ENCODE results near the gene FXYD4. TPM values are rescaled to one million over a fixed set of nuclear protein-coding genes. Genes with fewer than 3 reads are reported as not detected.

FXYD4 gene
- total RNA-seq, 1 donor from 2014 or later: not detected

DNA sequence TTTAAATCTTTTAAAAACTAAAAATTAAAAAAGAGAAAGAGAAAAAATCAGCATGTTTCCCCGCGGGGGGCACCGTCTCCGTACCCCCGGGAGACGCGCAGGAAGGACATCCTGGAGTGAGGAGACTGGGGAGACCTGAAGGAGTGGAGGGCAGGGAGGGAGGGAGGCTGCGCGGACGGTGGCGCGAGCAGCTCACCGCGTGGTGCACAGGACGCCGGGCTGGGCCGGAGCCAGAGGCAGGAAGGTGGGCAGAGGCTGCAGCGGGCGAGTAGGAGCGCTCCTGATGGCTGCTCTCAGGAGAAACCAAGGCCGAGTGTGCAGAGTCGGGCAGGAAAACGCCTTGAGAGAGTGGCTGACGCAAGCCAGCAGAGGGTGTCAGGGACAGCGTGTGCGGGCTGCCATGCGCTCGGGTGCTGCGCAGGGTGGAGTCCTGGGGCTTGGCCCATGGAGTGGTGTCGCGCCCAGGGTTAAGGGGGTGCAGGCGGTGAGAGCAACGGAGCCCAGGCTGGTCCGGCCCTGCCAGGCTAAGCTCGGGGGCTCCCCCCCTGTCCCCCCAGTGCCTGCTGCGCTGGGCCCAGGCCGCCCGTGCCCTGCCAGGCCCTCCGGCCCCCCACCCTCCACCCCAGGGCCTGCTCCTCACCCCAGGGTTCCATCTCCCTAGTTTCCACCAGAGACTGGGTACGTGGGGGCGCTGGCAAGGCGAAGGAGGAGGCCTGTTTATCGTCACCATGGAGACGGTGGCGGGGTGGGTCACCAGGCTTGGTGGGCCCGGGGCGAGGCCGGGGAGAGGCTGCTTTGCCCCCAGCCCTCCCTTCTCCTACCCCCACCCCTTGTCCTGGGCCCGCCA, 28.9 kb upstream of the FXYD4 start:
- intact Hi-C loops (cut with DNase I): no loop called here
- ATAC-seq (no peak), DNase-seq (ENCODE audit: low spot score) (no peak)

- ATAC-seq (no peak), DNase-seq (ENCODE audit: low spot score) (no peak)
- intact Hi-C loops (cut with DNase I): no loop called here
These were observed 28.3 kb upstream of the FXYD4 start for GRCh38 chr10:43343126-43343525.

GRCh38 chr10:43344051-43344450, 27.4 kb upstream of the FXYD4 start:
- DNase-seq (ENCODE audit: low spot score): no peak
- intact Hi-C loops (cut with DNase I): no loop called here
- ATAC-seq: no peak

DNA sequence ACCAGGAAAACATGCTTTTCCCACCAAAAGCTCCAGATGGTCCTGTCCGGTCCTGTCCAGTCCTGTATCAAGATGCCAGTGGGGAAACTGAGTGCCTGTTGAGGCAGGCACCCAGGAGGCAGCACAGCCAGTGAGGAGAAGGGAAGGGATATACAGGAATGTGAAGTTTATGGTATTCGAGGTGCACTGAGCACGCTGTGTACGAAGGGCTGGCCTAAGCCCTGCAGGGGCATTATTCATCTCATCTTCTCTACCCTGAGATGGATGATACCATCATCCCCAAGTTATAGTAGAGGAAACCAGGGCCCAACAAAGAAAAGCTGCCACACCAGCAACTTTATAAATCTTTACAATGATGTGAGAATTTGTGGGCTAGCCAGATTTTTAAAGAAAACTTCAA, 23.4 kb upstream of the FXYD4 start:
- no peak for DNase-seq (ENCODE audit: low spot score)
- ATAC-seq: no peak
- intact Hi-C loops (cut with DNase I): loop anchor here (5.0 kb wide), 1 partner anchor 56 kb away; no protein-coding TSS in a partner anchor

- DNase-seq (ENCODE audit: low spot score) (peak; percentile 91), ATAC-seq (peak; percentile 97)
- intact Hi-C loops (cut with DNase I): loop anchor here (5.0 kb wide), 1 partner anchor 56 kb away; no protein-coding TSS in a partner anchor
These were observed 22.7 kb upstream of the FXYD4 start for GRCh38 chr10:43348511-43349312.

DNA sequence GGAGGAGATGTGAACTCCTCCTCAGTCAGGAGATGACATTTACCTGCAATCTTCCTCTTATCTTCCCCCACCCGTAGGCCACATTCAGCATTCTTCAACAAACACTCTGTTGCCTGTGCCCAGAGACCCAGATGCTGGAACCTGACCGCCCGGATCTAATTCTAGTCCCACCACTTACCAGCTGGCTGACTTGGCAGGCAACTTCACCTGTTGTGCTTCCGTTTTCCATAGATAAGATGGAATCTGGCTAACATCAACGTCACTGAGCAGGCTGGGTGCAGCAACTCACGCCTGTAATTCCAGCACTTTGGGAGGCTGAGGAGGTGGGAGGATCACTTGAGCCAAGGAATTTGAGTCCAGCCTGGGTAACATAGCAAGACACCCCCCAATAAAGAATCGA, 21.3 kb upstream of the FXYD4 start:
- ATAC-seq (no peak), DNase-seq (ENCODE audit: low spot score) (no peak)
- intact Hi-C loops (cut with DNase I): no loop called here

- intact Hi-C loops (cut with DNase I): no loop called here
- DNase-seq (ENCODE audit: low spot score) (no peak), ATAC-seq (no peak)
These were observed 20.8 kb upstream of the FXYD4 start for GRCh38 chr10:43350686-43351085.

DNA sequence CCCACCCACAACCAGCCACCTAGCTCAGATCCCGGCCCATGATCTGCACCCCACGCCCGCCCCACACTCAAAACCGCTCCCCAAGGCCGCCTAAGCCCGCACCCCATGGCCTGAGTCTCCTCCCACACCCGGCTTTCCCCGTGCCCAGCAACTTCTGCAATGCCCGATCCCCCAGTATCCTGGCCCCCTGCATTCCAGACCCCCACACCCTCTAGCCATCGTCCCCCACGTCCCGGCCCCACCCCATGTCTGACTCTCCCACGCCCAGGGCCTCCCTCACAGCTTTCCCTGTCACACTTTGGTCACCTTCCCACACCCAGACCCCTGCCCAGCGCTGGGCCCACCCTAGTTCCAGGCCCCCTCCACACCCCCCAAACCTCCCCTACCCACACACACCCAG, 20.1 kb upstream of the FXYD4 start:
- ATAC-seq: no peak
- intact Hi-C loops (cut with DNase I): no loop called here

GRCh38 chr10:43352951-43353350, 18.5 kb upstream of the FXYD4 start:
- no peak for DNase-seq (ENCODE audit: low spot score)
- intact Hi-C loops (cut with DNase I): no loop called here
- ATAC-seq: no peak

More for the DNA sequence above, 20.1 kb upstream of the FXYD4 start:
- no peak for DNase-seq (ENCODE audit: low spot score)

- intact Hi-C loops (cut with DNase I): no loop called here
- ATAC-seq (no peak), DNase-seq (ENCODE audit: low spot score) (no peak)
These were observed 17.7 kb upstream of the FXYD4 start for GRCh38 chr10:43353495-43354329.

GRCh38 chr10:43354330-43354635, 17.2 kb upstream of the FXYD4 start:
- ATAC-seq (no peak), DNase-seq (ENCODE audit: low spot score) (no peak)
- intact Hi-C loops (cut with DNase I): no loop called here

GRCh38 chr10:43354879-43355380, 16.5 kb upstream of the FXYD4 start:
- ATAC-seq (no peak), DNase-seq (ENCODE audit: low spot score) (no peak)
- intact Hi-C loops (cut with DNase I): no loop called here

DNA sequence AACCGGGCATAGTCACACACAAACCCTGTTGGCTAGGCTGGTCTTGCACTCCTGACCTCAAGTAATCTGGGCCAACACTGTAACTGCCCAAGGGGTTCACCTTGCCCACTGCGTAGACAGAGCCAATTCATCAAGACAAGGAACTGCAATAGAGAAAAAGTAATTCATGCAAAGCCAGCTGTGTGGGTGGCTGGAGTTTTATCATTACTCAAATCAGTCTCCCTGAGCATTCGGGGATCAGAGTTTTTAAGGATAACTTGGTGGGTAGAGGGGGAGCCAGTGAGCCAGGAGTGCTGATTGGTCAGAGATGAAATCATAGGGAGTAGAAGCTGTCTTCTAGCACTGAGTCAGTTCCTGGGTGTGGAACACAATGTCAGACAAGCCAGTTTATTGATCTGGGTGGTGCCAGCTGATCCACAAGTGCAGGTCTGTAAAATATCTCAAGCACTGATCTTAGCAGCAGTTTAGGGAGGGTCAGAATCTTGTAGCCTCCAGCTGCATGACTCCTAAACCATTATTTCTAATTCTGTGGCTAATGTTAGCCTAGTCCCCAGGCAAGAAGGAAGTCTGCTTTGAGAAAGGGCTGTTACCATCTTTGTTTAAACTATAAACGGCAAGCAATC, 15.6 kb upstream of the FXYD4 start:
- intact Hi-C loops (cut with DNase I): no loop called here
- no peak for DNase-seq (ENCODE audit: low spot score)
- no peak for ATAC-seq

- DNase-seq (ENCODE audit: low spot score) (no peak), ATAC-seq (no peak)
- intact Hi-C loops (cut with DNase I): no loop called here
These were observed 11.3 kb upstream of the FXYD4 start for GRCh38 chr10:43360086-43360485.

DNA sequence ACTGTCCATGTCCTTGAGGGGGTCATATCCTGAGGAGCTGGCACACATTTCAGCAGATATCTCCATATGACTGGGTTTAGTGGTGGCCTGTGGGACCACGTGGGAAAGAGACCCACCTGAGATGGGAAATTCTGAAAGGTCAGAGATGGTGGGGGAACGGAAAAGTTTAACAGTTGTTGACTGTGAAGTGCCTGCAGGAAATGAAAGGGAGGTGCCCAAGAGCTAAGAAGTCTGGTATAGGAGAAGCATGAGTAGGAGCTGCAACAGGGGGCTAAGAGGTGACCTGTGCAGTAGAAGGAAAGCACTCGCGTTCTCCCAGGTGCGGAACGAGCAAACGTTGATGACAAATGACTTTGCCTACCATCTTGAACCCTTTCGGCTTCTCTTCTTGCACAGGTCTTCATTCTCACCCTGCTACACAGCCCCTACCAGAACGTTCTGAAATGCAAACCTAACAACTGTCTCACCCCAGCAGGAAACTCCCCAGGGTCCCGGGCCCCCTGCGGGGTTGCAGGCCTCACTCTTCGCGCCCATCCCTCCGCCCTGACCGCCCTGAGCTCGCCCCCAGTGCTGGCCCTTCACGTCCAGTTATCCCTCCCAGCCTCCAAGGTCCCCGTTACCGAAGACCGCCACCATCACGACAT, 9.8 kb upstream of the FXYD4 start:
- ATAC-seq: peak; percentile 3
- intact Hi-C loops (cut with DNase I): no loop called here

GRCh38 chr10:43362191-43362839, 9.1 kb upstream of the FXYD4 start:
- peak; percentile 96 for DNase-seq (ENCODE audit: low spot score)
- peak; percentile 97 for ATAC-seq
- intact Hi-C loops (cut with DNase I): no loop called here

More for the DNA sequence above, 9.8 kb upstream of the FXYD4 start:
- DNase-seq (ENCODE audit: low spot score): no peak

- no peak for DNase-seq (ENCODE audit: low spot score)
- ATAC-seq: no peak
- intact Hi-C loops (cut with DNase I): no loop called here
These were observed 6.4 kb upstream of the FXYD4 start for GRCh38 chr10:43365001-43365400.

GRCh38 chr10:43369921-43370320, 1.5 kb upstream of the FXYD4 start:
- intact Hi-C loops (cut with DNase I): no loop called here
- no peak for DNase-seq (ENCODE audit: low spot score)
- no peak for ATAC-seq

Data from sciatic nerve (tissue), 2 donors.